DOHH2 (cell line): ENCODE results near the gene SLC7A5.
"Not testable (repeated sequence)": the region's sequence is repeated elsewhere in the genome, so short reads cannot be mapped to it uniquely, and the experiment has no call there.

Experiments used
- H3F3A ChIP-seq: fragments of 200-600 bp; sonication (generic), shearing (Covaris generic); 2 replicates; pipeline ENCODE4 v1.6.0; 2016; ENCODE audit warnings: antibody characterized with exemption, mild to moderate bottlenecking; ENCODE audit not compliant: control insufficient read depth, insufficient read depth
- H3K27ac ChIP-seq: fragments of 200-600 bp; sonication (generic); 2 replicates; pipeline ENCODE4 v1.5.1; 2014; ENCODE audit warnings: low read depth, mild to moderate bottlenecking, low read length, moderate library complexity
- H3K27me3 ChIP-seq: fragments of 200-600 bp; sonication (generic); 2 replicates; pipeline ENCODE4 v1.6.1; 2014; ENCODE audit warnings: mild to moderate bottlenecking, low read length, mixed read lengths; ENCODE audit not compliant: control insufficient read depth
- H3K36me3 ChIP-seq: fragments of 200-600 bp; sonication (generic); 2 replicates; pipeline ENCODE4 v1.6.1; 2014; ENCODE audit warnings: mild to moderate bottlenecking, low read length, moderate library complexity, mixed read lengths; ENCODE audit not compliant: control insufficient read depth
- H3K4me1 ChIP-seq: fragments of 200-600 bp; sonication (generic); 2 replicates; pipeline ENCODE4 v1.6.1; 2014; ENCODE audit warnings: mild to moderate bottlenecking, low read length, mixed read lengths; ENCODE audit not compliant: control insufficient read depth
- H3K4me2 ChIP-seq: fragments of 200-600 bp; sonication (generic); 2 replicates; pipeline ENCODE4 v1.6.0; 2014; ENCODE audit warnings: mild to moderate bottlenecking, low read length, moderate library complexity
- H3K4me3 ChIP-seq: fragments of 200-600 bp; sonication (generic); 2 replicates; pipeline ENCODE4 v1.5.1; 2014; ENCODE audit warnings: mild to moderate bottlenecking, low read length, mixed read lengths
- H3K79me2 ChIP-seq: fragments of 200-600 bp; sonication (generic); 2 replicates; pipeline ENCODE4 v1.6.1; 2014; ENCODE audit warnings: mild to moderate bottlenecking, low read length, mixed read lengths; ENCODE audit not compliant: control insufficient read depth
- H3K9me2 ChIP-seq: fragments of 200-600 bp; sonication (generic); replicated peaks from 2 replicates; pipeline ENCODE4 v1.6.1; 2014; ENCODE audit warnings: mild to moderate bottlenecking, low read length, mixed read lengths; ENCODE audit not compliant: control insufficient read depth
- H3K9me3 ChIP-seq: fragments of 200-600 bp; sonication (generic); 2 replicates; pipeline ENCODE4 v1.6.1; 2014; ENCODE audit warnings: antibody characterized with exemption, low read length, mixed read lengths; ENCODE audit not compliant: control insufficient read depth, insufficient read depth
- H4K20me1 ChIP-seq: fragments of 200-600 bp; sonication (generic); 2 replicates; pipeline ENCODE4 v1.6.0; 2014; ENCODE audit warnings: low read depth, mild to moderate bottlenecking, antibody characterized with exemption, low read length, moderate library complexity; ENCODE audit not compliant: control insufficient read depth, insufficient read depth
- CTCF ChIP-seq: fragments of 200-600 bp; sonication (generic); IDR thresholded peaks from one replicate; pipeline ENCODE4 v1.5.1; 2014; ENCODE audit warnings: antibody characterized with exemption, mild to moderate bottlenecking, low read depth, low read length; ENCODE audit not compliant: poor library complexity, severe bottlenecking
- EZH2phosphoT487 ChIP-seq: fragments of 200-600 bp; sonication (generic); IDR thresholded peaks from 2 replicates; pipeline ENCODE4 v1.6.1; 2017; ENCODE audit warnings: borderline replicate concordance, mild to moderate bottlenecking, antibody characterized with exemption, low read length, moderate library complexity, mixed read lengths

The SLC7A5 gene

GRCh38 chr16:87869061-87869878 is at the start of gene SLC7A5:
SLC7A5 (minus strand) TSS chr16:87869507; CDS start chr16:87869422, 85 bp downstream.
- peaks cover 49% of the 10 kb centered on the region for H3K4me1 ChIP-seq
- H3K27me3 ChIP-seq, H3F3A ChIP-seq, H3K9me3 ChIP-seq, H3K9me2 ChIP-seq: not testable (repeated sequence)
- H4K20me1 ChIP-seq: peaks cover 15% of the 10 kb centered on the region
- H3K79me2 ChIP-seq: peaks cover 50% of the 10 kb centered on the region
- peaks cover 45% of the 10 kb centered on the region for H3K36me3 ChIP-seq
- H3K4me3 ChIP-seq: peak within 1 kb of the TSS; percentile 96
- H3K27ac ChIP-seq: peak within 1 kb of the TSS; percentile 41
- peak within 1 kb of the TSS; percentile 95 for H3K4me2 ChIP-seq

GRCh38 chr16:87918338-87918737 is 49.0 kb upstream of the SLC7A5 start:
- H4K20me1 ChIP-seq: no peaks in the 10 kb centered on the region
- H3K27me3 ChIP-seq: peaks cover 12% of the 10 kb centered on the region
- H3K4me1 ChIP-seq: no peaks in the 10 kb centered on the region
- H3K27ac ChIP-seq: no peak overlapping the region
- no peaks in the 10 kb centered on the region for H3F3A ChIP-seq
- no peak overlapping the region for H3K4me2 ChIP-seq
- H3K9me3 ChIP-seq: no peaks in the 10 kb centered on the region
- H3K4me3 ChIP-seq: no peak overlapping the region
- no peak for TF ChIP-seq CTCF
- no peak for TF ChIP-seq EZH2phosphoT487
- H3K79me2 ChIP-seq: no peaks in the 10 kb centered on the region
- no peaks in the 10 kb centered on the region for H3K9me2 ChIP-seq
- no peaks in the 10 kb centered on the region for H3K36me3 ChIP-seq

GRCh38 chr16:87917503-87917902 is 48.2 kb upstream of the SLC7A5 start:
- H3K4me3 ChIP-seq: no peak overlapping the region
- no peaks in the 10 kb centered on the region for H4K20me1 ChIP-seq
- no peaks in the 10 kb centered on the region for H3K9me3 ChIP-seq
- no peaks in the 10 kb centered on the region for H3F3A ChIP-seq
- no peak overlapping the region for H3K27ac ChIP-seq
- H3K4me1 ChIP-seq: no peaks in the 10 kb centered on the region
- no peak overlapping the region for H3K4me2 ChIP-seq
- no peaks in the 10 kb centered on the region for H3K9me2 ChIP-seq
- peaks cover 3% of the 10 kb centered on the region for H3K27me3 ChIP-seq
- TF ChIP-seq EZH2phosphoT487 (no peak), CTCF (no peak)
- no peaks in the 10 kb centered on the region for H3K79me2 ChIP-seq
- no peaks in the 10 kb centered on the region for H3K36me3 ChIP-seq

GRCh38 chr16:87914812-87915211 is 45.5 kb upstream of the SLC7A5 start:
- no peak overlapping the region for H3K4me2 ChIP-seq
- H3K79me2 ChIP-seq: no peaks in the 10 kb centered on the region
- H3K9me2 ChIP-seq: no peaks in the 10 kb centered on the region
- no peak for TF ChIP-seq CTCF
- TF ChIP-seq EZH2phosphoT487: no peak
- H3K36me3 ChIP-seq: no peaks in the 10 kb centered on the region
- H3F3A ChIP-seq: no peaks in the 10 kb centered on the region
- H3K27me3 ChIP-seq: no peaks in the 10 kb centered on the region
- no peaks in the 10 kb centered on the region for H3K9me3 ChIP-seq
- no peaks in the 10 kb centered on the region for H3K4me1 ChIP-seq
- H3K4me3 ChIP-seq: no peak overlapping the region
- no peak overlapping the region for H3K27ac ChIP-seq
- no peaks in the 10 kb centered on the region for H4K20me1 ChIP-seq

GRCh38 chr16:87914021-87914725 is 44.9 kb upstream of the SLC7A5 start:
- not testable (repeated sequence) for H3K4me2 ChIP-seq, H3K36me3 ChIP-seq, H3K79me2 ChIP-seq, H3K27me3 ChIP-seq, H4K20me1 ChIP-seq, H3K4me3 ChIP-seq, H3K27ac ChIP-seq, H3K9me2 ChIP-seq, H3F3A ChIP-seq, H3K9me3 ChIP-seq, H3K4me1 ChIP-seq
